Measurements from ENCODE around the gene CHST11.

Gene CHST11

DNA sequence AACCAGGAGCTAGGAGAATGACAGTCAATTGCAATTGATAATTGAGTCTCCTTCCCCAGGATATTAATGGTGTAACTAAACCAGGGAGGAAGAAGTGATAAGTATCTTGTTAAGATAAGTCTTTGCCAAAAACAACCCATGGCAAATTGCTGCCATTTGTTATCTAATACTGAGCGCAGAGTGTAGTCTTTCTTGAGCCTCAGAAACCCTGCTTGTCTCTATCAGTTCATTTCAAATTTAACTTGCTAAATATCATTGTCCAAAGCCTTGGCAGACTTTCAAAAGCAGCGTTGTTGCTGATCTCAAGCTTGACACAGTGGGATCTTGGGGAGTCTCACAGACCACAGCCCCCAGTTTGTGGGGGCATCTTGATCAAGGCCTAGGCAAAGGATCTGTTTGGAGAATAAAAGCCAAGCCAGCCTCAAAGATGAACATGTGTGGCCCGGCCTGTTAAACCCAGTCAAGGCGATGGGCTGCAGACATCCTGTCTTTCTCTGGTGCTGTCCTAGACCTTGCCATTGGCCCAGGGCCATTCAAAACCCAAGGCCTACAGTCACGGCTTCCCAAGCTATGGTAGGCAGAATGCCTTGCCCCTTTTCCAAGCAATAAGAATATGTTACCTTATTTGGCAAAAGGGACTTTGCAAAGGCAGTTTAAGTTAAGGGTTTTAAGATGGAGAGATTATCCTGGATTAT lies 164.2 kb downstream of the CHST11 start:
- no peaks in the 10 kb centered on the region for H3K36me3 ChIP-seq (ENCODE audit: control insufficient read depth in 1 of 2, insufficient read depth in 2 of 2, low read length in 2 of 2)
- no peak overlapping the region for H3K4me3 ChIP-seq (ENCODE audit: low read depth in 1 of 2, low read length in 2 of 2)
- peaks cover 3 to 10% of the 10 kb centered on the region in 2 donors for H3K4me1 ChIP-seq (ENCODE audit: control insufficient read depth in 1 of 2, insufficient read depth in 2 of 2, low read length in 2 of 2)
- H3K27ac ChIP-seq (ENCODE audit: low read depth, low read length) = no peak overlapping the region
- no peaks in the 10 kb centered on the region for H3K9me3 ChIP-seq (ENCODE audit: control insufficient read depth in 1 of 2, low read length in 2 of 2)
- no peak overlapping the region for H3K9ac ChIP-seq (ENCODE audit: low read depth in 1 of 2, low read length in 2 of 2)
- H3K27me3 ChIP-seq (ENCODE audit: control insufficient read depth in 1 of 2, insufficient read depth in 2 of 2, low read length in 2 of 2) = no peaks in the 10 kb centered on the region

DNA sequence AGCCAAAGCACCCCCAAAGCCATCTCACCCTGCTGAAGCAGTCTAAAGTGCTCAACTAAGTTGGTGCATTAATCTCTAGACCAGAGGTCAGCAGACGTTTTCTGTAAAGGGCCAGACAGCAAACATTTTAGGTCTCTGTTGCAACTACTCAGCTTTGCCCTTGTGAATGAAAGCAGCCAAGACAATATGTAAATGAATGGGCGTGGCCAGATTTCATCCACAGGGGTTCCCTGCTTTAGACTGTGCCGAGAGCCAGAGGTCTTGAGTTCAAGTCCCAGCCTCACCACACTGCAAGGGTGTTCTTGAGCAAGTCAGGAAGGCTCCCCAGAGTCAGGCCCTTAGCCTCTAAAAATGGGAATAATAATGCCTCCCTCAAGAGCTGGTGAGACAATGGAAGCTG lies 166.2 kb downstream of the CHST11 start:
- no peaks in the 10 kb centered on the region for H3K9me3 ChIP-seq (ENCODE audit: control insufficient read depth in 1 of 2, low read length in 2 of 2)
- peaks cover 3 to 10% of the 10 kb centered on the region in 2 donors for H3K4me1 ChIP-seq (ENCODE audit: control insufficient read depth in 1 of 2, insufficient read depth in 2 of 2, low read length in 2 of 2)

DNA sequence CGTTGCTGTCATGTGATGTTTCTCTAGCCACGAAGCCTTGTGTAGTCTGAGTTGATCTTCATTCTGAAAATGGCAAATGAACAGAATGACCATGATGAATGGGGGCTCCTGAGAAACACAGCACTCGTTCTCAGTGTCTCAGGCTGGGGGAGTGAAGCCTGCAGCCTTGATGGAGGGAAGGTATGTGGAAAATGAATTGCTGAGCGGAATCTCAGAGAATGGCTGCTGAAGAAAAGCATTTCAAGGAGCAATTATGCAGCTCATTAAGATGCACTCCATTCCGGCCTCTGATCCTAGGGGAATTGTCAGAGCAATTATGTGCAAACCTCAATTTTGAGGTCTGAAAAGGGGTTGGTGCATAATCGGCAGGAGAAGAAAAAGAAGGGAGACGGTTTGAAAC lies 167.1 kb downstream of the CHST11 start:
- Histone ChIP-seq H3K27ac (ENCODE audit: low read depth, low read length) (no peak overlapping the region), H3K27me3 (ENCODE audit: control insufficient read depth in 1 of 2, insufficient read depth in 2 of 2, low read length in 2 of 2) (no peaks in the 10 kb centered on the region)

More for the DNA sequence above, 166.2 kb downstream of the CHST11 start:
- Histone ChIP-seq H3K36me3 (ENCODE audit: control insufficient read depth in 1 of 2, insufficient read depth in 2 of 2, low read length in 2 of 2) (no peaks in the 10 kb centered on the region), H3K9ac (ENCODE audit: low read depth in 1 of 2, low read length in 2 of 2) (no peak overlapping the region), H3K27ac (ENCODE audit: low read depth, low read length) (no peak overlapping the region), H3K4me3 (ENCODE audit: low read depth in 1 of 2, low read length in 2 of 2) (no peak overlapping the region), H3K27me3 (ENCODE audit: control insufficient read depth in 1 of 2, insufficient read depth in 2 of 2, low read length in 2 of 2) (no peaks in the 10 kb centered on the region)

DNA sequence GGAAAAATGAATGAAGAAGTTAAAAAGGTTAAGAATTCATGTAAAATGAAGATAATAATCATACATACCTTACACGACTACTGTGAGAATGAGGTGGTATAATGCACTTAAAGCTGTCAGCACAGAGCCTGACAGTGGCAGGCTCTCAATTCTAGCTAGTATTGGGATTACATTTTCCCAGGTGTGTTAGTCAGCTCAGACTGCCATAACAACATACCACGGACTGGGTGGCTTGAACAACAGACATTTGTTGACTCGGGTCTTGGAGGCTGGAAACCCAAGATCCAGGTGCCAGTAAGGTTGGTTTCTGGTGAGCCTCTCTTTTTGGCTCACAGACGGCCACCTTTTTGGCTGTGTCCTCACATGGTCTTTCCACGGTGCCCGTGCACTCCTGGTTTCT lies 167.8 kb downstream of the CHST11 start:
- Histone ChIP-seq H3K4me3 (ENCODE audit: low read depth in 1 of 2, low read length in 2 of 2) (no peak overlapping the region), H3K27ac (ENCODE audit: low read depth, low read length) (no peak overlapping the region), H3K4me1 (ENCODE audit: control insufficient read depth in 1 of 2, insufficient read depth in 2 of 2, low read length in 2 of 2) (peaks cover 7 to 10% of the 10 kb centered on the region in 2 donors), H3K27me3 (ENCODE audit: control insufficient read depth in 1 of 2, insufficient read depth in 2 of 2, low read length in 2 of 2) (no peaks in the 10 kb centered on the region), H3K9ac (ENCODE audit: low read depth in 1 of 2, low read length in 2 of 2) (no peak overlapping the region), H3K36me3 (ENCODE audit: control insufficient read depth in 1 of 2, insufficient read depth in 2 of 2, low read length in 2 of 2) (no peaks in the 10 kb centered on the region), H3K9me3 (ENCODE audit: control insufficient read depth in 1 of 2, low read length in 2 of 2) (no peaks in the 10 kb centered on the region)

More for the DNA sequence above, 167.1 kb downstream of the CHST11 start:
- no peak overlapping the region for H3K9ac ChIP-seq (ENCODE audit: low read depth in 1 of 2, low read length in 2 of 2)
- H3K4me1 ChIP-seq (ENCODE audit: control insufficient read depth in 1 of 2, insufficient read depth in 2 of 2, low read length in 2 of 2) = peaks cover 7 to 10% of the 10 kb centered on the region in 2 donors
- H3K9me3 ChIP-seq (ENCODE audit: control insufficient read depth in 1 of 2, low read length in 2 of 2) = no peaks in the 10 kb centered on the region
- H3K36me3 ChIP-seq (ENCODE audit: control insufficient read depth in 1 of 2, insufficient read depth in 2 of 2, low read length in 2 of 2) = no peaks in the 10 kb centered on the region
- H3K4me3 ChIP-seq (ENCODE audit: low read depth in 1 of 2, low read length in 2 of 2) = no peak overlapping the region

DNA sequence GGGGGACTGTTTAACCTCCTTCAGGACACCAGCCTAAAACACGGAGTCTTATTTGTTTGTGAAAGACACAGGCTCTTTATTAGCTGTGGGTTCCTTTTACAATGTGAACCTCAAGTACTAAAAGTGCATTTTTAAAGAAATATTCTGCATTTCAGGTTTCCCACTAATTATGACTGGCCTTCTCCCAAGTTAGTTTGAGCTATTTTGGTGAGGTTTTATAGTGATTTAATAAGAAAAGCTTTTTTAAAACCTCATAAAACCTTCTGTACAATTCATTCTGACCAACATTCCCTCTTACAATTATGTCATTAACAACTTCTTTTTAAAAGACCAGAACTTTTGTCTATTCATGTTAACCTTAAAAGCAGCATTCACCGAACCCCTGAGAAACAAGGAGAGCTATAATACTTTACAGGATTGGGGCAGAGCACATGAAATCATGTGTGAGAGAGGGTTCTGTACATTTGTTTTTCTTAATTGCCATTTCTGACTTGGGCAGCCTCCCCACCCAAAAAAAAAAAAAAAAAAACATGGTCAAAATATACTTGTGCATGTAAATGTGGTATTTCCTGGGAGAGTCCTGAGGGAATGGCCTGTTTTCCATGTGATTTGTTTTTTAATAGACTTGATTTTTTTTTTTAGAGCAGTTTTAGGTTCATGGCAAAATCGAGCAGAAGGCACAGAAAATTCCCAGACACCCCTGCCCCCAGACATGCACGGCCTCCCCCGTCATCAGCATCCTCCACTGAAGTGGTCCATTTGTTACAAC lies 169.5 kb downstream of the CHST11 start:
- Histone ChIP-seq H3K27me3 (ENCODE audit: control insufficient read depth in 1 of 2, insufficient read depth in 2 of 2, low read length in 2 of 2) (no peaks in the 10 kb centered on the region), H3K9me3 (ENCODE audit: control insufficient read depth in 1 of 2, low read length in 2 of 2) (no peaks in the 10 kb centered on the region), H3K4me3 (ENCODE audit: low read depth in 1 of 2, low read length in 2 of 2) (no peak overlapping the region), H3K4me1 (ENCODE audit: control insufficient read depth in 1 of 2, insufficient read depth in 2 of 2, low read length in 2 of 2) (peaks cover 6 to 7% of the 10 kb centered on the region in 2 donors), H3K9ac (ENCODE audit: low read depth in 1 of 2, low read length in 2 of 2) (no peak overlapping the region), H3K36me3 (ENCODE audit: control insufficient read depth in 1 of 2, insufficient read depth in 2 of 2, low read length in 2 of 2) (no peaks in the 10 kb centered on the region), H3K27ac (ENCODE audit: low read depth, low read length) (no peak overlapping the region)

DNA sequence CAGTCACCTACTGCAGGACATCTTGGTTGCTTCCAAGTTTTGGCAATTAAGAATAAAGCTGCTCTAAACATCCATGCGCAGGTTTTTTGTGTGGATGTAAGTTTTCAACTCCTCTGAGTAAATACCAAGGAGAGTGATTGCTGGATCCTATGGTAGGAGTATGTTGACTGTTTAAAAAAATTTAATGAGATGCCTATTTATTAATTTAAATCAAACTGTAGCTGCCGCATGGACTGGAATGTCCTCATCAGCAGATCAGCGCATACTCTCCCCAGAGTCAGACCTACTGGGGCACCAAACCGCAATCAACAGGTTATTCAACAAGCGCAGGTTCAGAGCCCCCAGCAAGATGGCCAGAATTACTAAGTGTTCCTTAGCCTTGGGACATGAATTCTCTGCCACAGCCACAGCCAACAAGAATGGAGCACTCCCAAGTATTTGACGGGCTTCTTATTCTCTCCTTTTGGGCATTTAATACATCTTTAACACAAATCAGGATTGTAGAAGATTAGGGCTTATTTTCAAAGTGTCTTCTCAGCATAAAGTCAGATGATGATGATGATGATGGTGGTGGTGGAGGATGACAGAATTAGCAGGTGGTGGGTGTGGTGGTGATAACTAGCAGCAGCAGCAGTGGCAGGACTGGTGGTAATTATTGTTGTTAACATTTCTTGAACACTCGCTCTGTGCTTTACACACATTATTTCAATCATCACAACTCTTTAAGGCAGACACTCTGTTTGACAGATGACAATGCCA lies 170.7 kb downstream of the CHST11 start:
- H3K27ac ChIP-seq (ENCODE audit: low read depth, low read length) = no peak overlapping the region
- H3K27me3 ChIP-seq (ENCODE audit: control insufficient read depth in 1 of 2, insufficient read depth in 2 of 2, low read length in 2 of 2) = no peaks in the 10 kb centered on the region
- no peak overlapping the region for H3K9ac ChIP-seq (ENCODE audit: low read depth in 1 of 2, low read length in 2 of 2)
- H3K4me1 ChIP-seq (ENCODE audit: control insufficient read depth in 1 of 2, insufficient read depth in 2 of 2, low read length in 2 of 2) = peaks cover 6% of the 10 kb centered on the region in 2 donors
- H3K9me3 ChIP-seq (ENCODE audit: control insufficient read depth in 1 of 2, low read length in 2 of 2) = no peaks in the 10 kb centered on the region
- no peak overlapping the region for H3K4me3 ChIP-seq (ENCODE audit: low read depth in 1 of 2, low read length in 2 of 2)
- no peaks in the 10 kb centered on the region for H3K36me3 ChIP-seq (ENCODE audit: control insufficient read depth in 1 of 2, insufficient read depth in 2 of 2, low read length in 2 of 2)

DNA sequence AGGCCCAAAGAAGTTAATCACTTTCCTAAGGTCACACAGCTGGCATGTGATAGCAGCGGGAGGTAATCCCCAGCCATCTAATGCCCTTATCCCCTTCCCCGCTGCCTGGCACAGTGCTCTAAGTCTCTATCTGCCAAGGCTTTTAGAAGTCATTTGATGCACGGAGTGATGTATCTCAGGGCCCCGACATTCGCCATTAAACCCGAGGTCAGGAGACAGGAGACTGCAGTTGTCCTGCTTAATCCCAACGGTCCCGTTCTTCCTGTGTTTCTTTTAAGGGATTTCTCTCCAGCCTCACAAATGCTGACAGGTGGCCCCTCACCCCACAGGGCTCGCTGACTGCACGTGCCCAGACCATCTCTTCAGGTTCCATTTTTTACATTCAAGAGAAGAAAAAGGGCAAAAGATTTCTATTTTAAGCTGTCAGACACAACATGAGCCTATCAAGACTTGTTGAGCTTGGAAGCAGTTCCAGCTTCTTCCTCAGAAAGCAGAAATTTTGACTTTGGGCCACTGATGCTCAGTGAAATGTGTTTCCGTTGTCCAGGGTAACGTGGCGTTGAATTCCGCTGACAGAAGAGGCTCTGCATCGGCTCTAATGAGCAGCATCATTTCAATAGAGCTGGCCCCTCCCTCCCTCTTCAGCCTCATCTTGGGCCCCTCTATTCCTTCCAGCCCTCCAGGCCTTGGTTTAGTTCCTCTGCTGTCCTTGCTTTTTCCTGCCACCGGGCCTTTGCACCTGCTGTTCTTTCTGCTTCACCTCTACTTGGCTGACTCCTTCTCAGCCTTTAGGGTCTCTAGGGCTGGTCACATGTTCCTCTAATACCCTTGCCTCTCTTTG lies 171.5 kb downstream of the CHST11 start:
- no peaks in the 10 kb centered on the region for H3K27me3 ChIP-seq (ENCODE audit: control insufficient read depth in 1 of 2, insufficient read depth in 2 of 2, low read length in 2 of 2)
- no peaks in the 10 kb centered on the region for H3K36me3 ChIP-seq (ENCODE audit: control insufficient read depth in 1 of 2, insufficient read depth in 2 of 2, low read length in 2 of 2)
- no peak overlapping the region for H3K4me3 ChIP-seq (ENCODE audit: low read depth in 1 of 2, low read length in 2 of 2)
- no peak overlapping the region for H3K27ac ChIP-seq (ENCODE audit: low read depth, low read length)
- no peak overlapping the region for H3K9ac ChIP-seq (ENCODE audit: low read depth in 1 of 2, low read length in 2 of 2)
- peaks cover 0 to 4% of the 10 kb centered on the region in 2 donors for H3K4me1 ChIP-seq (ENCODE audit: control insufficient read depth in 1 of 2, insufficient read depth in 2 of 2, low read length in 2 of 2)
- H3K9me3 ChIP-seq (ENCODE audit: control insufficient read depth in 1 of 2, low read length in 2 of 2) = no peaks in the 10 kb centered on the region

DNA sequence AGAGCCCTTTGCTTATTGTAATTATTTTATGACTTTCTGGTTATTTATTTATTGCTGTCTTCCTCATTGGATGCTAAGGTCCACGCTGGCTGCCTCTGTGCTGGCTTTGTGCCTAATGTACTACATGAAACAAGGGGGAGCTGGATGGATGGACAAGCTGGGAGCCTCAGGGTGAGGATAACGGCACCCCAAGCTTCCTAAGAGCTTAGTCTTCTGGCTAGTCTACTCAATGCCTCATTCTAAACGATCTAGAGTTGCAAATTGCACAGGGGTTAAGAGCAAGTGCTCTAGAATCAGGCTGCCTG lies 172.0 kb downstream of the CHST11 start:
- Histone ChIP-seq H3K36me3 (ENCODE audit: control insufficient read depth in 1 of 2, insufficient read depth in 2 of 2, low read length in 2 of 2) (no peaks in the 10 kb centered on the region), H3K27me3 (ENCODE audit: control insufficient read depth in 1 of 2, insufficient read depth in 2 of 2, low read length in 2 of 2) (no peaks in the 10 kb centered on the region), H3K4me1 (ENCODE audit: control insufficient read depth in 1 of 2, insufficient read depth in 2 of 2, low read length in 2 of 2) (peaks cover 0 to 4% of the 10 kb centered on the region in 2 donors), H3K9ac (ENCODE audit: low read depth in 1 of 2, low read length in 2 of 2) (no peak overlapping the region), H3K9me3 (ENCODE audit: control insufficient read depth in 1 of 2, low read length in 2 of 2) (no peaks in the 10 kb centered on the region), H3K27ac (ENCODE audit: low read depth, low read length) (no peak overlapping the region), H3K4me3 (ENCODE audit: low read depth in 1 of 2, low read length in 2 of 2) (no peak overlapping the region)

DNA sequence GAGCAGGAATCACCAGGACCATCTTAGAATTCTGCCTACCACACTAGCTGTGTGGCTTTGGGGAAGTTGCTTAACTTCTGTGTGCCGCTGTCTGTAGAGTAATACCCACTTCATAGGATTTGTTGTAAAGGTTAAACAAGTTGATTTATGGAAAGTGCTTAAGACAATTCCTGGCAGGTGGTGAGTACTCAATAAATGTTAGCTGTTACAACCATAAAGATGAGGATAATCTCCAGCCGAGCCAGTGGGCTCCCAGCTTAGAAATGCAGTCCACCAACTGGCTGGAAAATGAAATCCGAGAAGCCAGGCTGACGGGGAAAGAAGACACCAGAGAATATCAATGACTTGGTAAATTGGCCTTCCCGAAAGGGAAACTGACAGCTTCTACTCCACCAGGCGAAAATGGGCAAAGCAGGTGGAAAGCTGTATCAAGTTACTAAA lies 173.5 kb downstream of the CHST11 start:
- H3K4me3 ChIP-seq (ENCODE audit: low read depth in 1 of 2, low read length in 2 of 2) = no peak overlapping the region
- H3K27ac ChIP-seq (ENCODE audit: low read depth, low read length) = no peak overlapping the region
- H3K9me3 ChIP-seq (ENCODE audit: control insufficient read depth in 1 of 2, low read length in 2 of 2) = no peaks in the 10 kb centered on the region
- H3K27me3 ChIP-seq (ENCODE audit: control insufficient read depth in 1 of 2, insufficient read depth in 2 of 2, low read length in 2 of 2) = no peaks in the 10 kb centered on the region
- H3K36me3 ChIP-seq (ENCODE audit: control insufficient read depth in 1 of 2, insufficient read depth in 2 of 2, low read length in 2 of 2) = no peaks in the 10 kb centered on the region
- no peak overlapping the region for H3K9ac ChIP-seq (ENCODE audit: low read depth in 1 of 2, low read length in 2 of 2)
- H3K4me1 ChIP-seq (ENCODE audit: control insufficient read depth in 1 of 2, insufficient read depth in 2 of 2, low read length in 2 of 2) = peaks cover 0 to 4% of the 10 kb centered on the region in 2 donors
